Stomach (tissue), 9 donors: ENCODE data around the gene ARL6IP4. TPM values are rescaled to one million over a fixed set of nuclear protein-coding genes. Genes with fewer than 3 reads are reported as not detected.

Experiments
- DNase-seq, 2 donors: peaks; one replicate each; pipeline versions ENCODE4 v3.0.0 to v3.0.0-alpha.2; 2013 to 2019
- H3K27ac ChIP-seq, 5 donors: fragments of 200-600 bp in 4 of 5; sonication (generic) in 4 of 5; one replicate each; pipeline ENCODE4 v1.5.1; 2013 to 2019; ENCODE audit warnings: mild to moderate bottlenecking in 1 of 5, moderate library complexity in 1 of 5
- H3K27me3 ChIP-seq, 3 donors: fragments of 200-600 bp; sonication (generic); one replicate each; pipeline ENCODE4 v1.5.1; 2017 to 2019; ENCODE audit warnings: mixed run types in 1 of 3
- H3K36me3 ChIP-seq, 4 donors: fragments of 200-600 bp; sonication (generic); 1 replicate in 3 of 4; 2 replicates in 1 of 4; pipeline ENCODE4 v1.5.1; 2016 to 2019
- H3K4me1 ChIP-seq, 4 donors: fragments of 200-600 bp; sonication (generic); one replicate each; pipeline ENCODE4 v1.5.1; 2016 to 2019
- H3K4me3 ChIP-seq, 4 donors: fragments of 200-600 bp; sonication (generic) in 3 of 4; one replicate each; pipeline ENCODE4 v1.5.1; 2016 to 2019; ENCODE audit warnings: mild to moderate bottlenecking in 1 of 4
- H3K9me3 ChIP-seq, 4 donors: fragments of 200-600 bp; sonication (generic); one replicate each; pipeline ENCODE4 v1.5.1; 2016 to 2019
- EP300 ChIP-seq: sonication (generic); formaldehyde crosslinking; IDR thresholded peaks from one replicate; pipeline ENCODE4 v1.6.1; 2017; ENCODE audit warnings: antibody characterized with exemption
- POLR2A ChIP-seq, 4 donors: fragments of 450-650 bp; IDR thresholded peaks; one replicate each; pipeline ENCODE4 v1.6.1; 2016; ENCODE audit warnings: antibody characterized with exemption in 4 of 4, control low read depth in 2 of 4, mild to moderate bottlenecking in 1 of 4, moderate library complexity in 1 of 4
- POLR2AphosphoS5 ChIP-seq, 3 donors: sonication (generic); formaldehyde crosslinking; IDR thresholded peaks; one replicate each; pipeline ENCODE4 v1.6.1; 2016; ENCODE audit warnings: antibody characterized with exemption in 3 of 3
- WGBS, 5 donors: extraction: QIAGEN DNeasy Blood & Tissue Kit in 3 of 5; methylation state at CpG; one replicate each; pipeline versions ENCODE4 v1.1.5 to v1.1.7; 2013 to 2018; 5-methylcytosine and 5-hydroxymethylcytosine counted together
- intact Hi-C: fragments of 100-400 bp; cut with DNase I; formaldehyde crosslinking; loops from one replicate; pipeline ENCODE4 v1.15.1; 2023; ENCODE audit warnings: low total_unique reads
- polyA plus RNA-seq, 3 donors: library from polyadenylated mRNA; stranded (reverse); fragments of 200-250 nt; gene quantifications; one replicate each; pipeline ENCODE4 v1.2.3, GENCODE V29; 2013
- total RNA-seq, 5 donors: library from RNA; depleted of rRNA; stranded (reverse); fragments of >200 nt; gene quantifications; one replicate each; pipeline versions ENCODE4 v1.1.0 to v1.2.3, GENCODE V29; 2014 to 2016
- TF ChIP-seq, protein P1 (sequence below), 7 experiments: fragments of 450-650 bp in 4 of 7; fragments of 200-600 bp in 3 of 7; sonication (generic) in 3 of 7; IDR thresholded peaks; one replicate each; pipeline ENCODE4 v1.5.1; 2016 to 2019; ENCODE audit warnings: antibody characterized with exemption in 7 of 7, control low read depth in 2 of 7, mild to moderate bottlenecking in 1 of 7
- donor health status: healthy with polysubstance abuse.
- donor health status: Bipolar disorder and iron deficiency.
- donor health status: healthy.

The ARL6IP4 gene
- total and polyA plus RNA-seq, 8 donors, result 104 to 432 (median 284) TPM

DNA sequence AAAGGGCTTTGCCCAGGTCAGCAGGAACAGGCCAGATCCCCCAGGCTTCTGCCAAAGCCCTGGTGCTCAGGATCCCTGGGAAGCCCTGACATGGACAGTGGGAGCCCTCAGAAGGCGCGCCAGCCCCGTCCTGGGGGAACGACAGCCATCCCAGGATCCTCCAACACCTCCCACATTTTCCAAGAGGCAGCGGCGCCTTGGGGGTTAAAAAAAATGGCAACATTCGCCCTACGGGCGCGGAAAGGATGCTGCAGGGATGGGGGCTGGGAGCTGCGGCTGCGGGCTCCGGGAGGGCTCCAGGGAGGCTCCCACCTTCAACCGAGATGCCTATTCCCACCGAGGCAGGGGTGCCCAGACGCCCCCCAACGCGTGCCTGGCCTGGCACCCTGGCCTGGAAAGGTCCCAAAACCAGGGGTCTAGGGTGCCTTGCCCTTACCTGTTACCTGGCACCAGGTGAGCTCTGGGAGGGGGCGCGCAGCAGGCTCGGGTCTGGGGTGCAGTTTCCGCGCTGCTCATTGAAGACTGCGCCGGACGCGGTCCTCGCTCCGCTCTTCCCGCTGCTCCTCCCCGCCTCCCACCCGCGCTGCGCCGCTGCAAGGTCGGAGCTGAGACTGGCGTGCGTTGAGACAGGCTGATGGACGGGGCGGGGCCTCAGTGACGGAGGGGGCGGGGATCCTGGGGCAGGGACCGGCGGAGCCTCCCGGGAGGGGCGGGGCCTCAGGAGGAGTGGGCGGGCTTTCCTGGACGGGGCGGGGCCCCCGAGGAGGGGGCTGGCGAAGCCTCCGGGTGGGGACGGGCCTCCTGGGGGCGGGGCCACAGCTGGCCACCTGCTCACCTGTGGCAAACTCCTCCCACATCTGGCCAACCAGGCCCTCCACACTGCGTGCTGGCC lies 14.4 kb upstream of the ARL6IP4 start, which contains the start of gene ABCB9:
Gene ABCB9, minus strand, starts transcription at position 613 of the 892 bp plus-strand sequence. CDS start 6,228 bp downstream, outside the sequence.
- H3K4me3 ChIP-seq, result peak within 1 kb of the TSS; percentile 51 to 67 (median 54)
- H3K9me3 ChIP-seq, result no peaks in the 10 kb centered on the region
- peak within 1 kb of the TSS; percentile 47 to 70 (median 61) for H3K27ac ChIP-seq
- no peaks in the 10 kb centered on the region for H3K36me3 ChIP-seq
- TF ChIP-seq POLR2A (IDR thresholded peaks at IDR 0.05), result peak in 1 of 4 donors; percentile 11
- TF ChIP-seq EP300, result no peak
- TF ChIP-seq POLR2AphosphoS5 (IDR thresholded peaks at IDR 0.05), result peak; percentile 16 to 81 (median 80)
- TF ChIP-seq, protein P1, sequence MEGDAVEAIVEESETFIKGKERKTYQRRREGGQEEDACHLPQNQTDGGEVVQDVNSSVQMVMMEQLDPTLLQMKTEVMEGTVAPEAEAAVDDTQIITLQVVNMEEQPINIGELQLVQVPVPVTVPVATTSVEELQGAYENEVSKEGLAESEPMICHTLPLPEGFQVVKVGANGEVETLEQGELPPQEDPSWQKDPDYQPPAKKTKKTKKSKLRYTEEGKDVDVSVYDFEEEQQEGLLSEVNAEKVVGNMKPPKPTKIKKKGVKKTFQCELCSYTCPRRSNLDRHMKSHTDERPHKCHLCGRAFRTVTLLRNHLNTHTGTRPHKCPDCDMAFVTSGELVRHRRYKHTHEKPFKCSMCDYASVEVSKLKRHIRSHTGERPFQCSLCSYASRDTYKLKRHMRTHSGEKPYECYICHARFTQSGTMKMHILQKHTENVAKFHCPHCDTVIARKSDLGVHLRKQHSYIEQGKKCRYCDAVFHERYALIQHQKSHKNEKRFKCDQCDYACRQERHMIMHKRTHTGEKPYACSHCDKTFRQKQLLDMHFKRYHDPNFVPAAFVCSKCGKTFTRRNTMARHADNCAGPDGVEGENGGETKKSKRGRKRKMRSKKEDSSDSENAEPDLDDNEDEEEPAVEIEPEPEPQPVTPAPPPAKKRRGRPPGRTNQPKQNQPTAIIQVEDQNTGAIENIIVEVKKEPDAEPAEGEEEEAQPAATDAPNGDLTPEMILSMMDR (IDR thresholded peaks at IDR 0.05), result no peak
- intact Hi-C loops, result no loop called here
- WGBS, 5 donors, result 3 to 8% (median 5%) methylated on average over 19 to 55 of the region's 55 CpGs
- peaks cover 27 to 67% (median 56%) of the 10 kb centered on the region in 4 donors for H3K4me1 ChIP-seq
- peak; percentile 97 for DNase-seq
- H3K27me3 ChIP-seq, result no peaks in the 10 kb centered on the region

DNA sequence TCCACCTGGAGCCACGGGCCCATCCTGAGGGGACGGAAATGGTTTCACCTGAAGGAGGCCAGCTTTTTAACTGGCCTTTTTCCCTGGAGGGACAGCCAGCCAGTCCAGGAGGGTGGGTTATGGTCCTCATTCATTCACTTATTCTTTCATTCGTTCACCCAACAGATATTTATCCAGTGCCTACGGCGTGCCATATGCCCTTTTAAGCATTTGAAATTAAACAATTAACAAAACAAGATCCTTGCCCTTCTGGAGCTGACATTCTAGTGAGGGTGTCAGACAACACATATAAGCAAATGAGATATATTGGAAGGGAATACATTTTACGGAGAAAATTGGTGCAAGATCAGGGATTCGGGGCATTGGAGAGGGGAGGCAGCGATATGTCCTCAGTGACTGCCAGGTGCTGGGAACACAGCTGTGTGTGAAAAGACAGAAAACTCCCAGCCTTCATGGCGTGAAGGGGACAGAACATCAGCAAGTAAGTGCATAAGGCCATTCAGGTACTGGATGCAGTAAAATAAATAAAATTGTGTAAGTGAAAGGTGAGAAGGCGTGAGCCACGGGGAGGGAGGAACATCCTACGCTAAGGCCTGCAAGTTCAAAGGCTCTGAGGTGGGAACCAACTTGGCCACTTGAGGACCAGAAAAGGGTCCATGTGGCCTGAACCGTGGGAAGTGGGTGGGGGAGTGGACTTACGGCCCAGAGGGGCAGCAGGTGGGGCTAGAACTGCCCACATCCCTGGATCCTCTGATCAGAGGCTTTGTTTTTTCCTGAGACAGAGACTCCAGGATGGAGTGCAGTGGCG lies 13.5 kb upstream of the ARL6IP4 start:
- Histone ChIP-seq H3K27me3 (no peaks in the 10 kb centered on the region), H3K4me1 (peaks cover 27 to 59% (median 51%) of the 10 kb centered on the region in 4 donors), H3K9me3 (no peaks in the 10 kb centered on the region), H3K4me3 (peak overlapping the region; percentile 51 to 67 (median 54)), H3K36me3 (no peaks in the 10 kb centered on the region), H3K27ac (peak overlapping the region in 4 of 5 donors; percentile 38 to 70 (median 62))
- WGBS, 5 donors, result 48 to 54% (median 52%) methylated on average over 14 to 15 of the region's 15 CpGs
- no peak for DNase-seq
- TF ChIP-seq EP300, result no peak
- intact Hi-C loops, result no loop called here

DNA sequence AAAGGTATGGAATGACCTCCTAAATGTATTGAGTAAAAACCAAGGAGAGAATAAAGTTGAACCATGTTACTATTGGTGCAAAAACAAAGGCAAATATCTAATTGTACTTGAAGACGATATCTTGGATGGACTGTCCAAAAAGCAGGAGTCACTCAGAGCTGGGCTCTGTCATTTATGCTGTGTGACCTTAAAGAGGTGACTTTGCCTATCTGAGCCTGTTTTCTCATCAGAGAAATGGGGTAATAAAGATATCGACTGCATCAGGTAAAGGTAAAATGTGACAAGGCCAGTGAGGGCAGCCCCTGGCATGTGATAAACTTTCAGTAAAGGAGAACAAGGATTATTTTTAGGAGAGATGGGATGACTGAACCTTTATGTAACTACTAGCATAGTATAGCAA lies 12.4 kb upstream of the ARL6IP4 start:
- WGBS, 5 donors, result 81 to 89% (median 87%) methylated on average over 2 of the region's 2 CpGs
- TF ChIP-seq POLR2AphosphoS5 (IDR thresholded peaks at IDR 0.05), result no peak
- TF ChIP-seq, protein P1 (IDR thresholded peaks at IDR 0.05), result no peak
- no peak for TF ChIP-seq EP300
- TF ChIP-seq POLR2A (IDR thresholded peaks at IDR 0.05), result no peak
- intact Hi-C loops, result no loop called here

DNA sequence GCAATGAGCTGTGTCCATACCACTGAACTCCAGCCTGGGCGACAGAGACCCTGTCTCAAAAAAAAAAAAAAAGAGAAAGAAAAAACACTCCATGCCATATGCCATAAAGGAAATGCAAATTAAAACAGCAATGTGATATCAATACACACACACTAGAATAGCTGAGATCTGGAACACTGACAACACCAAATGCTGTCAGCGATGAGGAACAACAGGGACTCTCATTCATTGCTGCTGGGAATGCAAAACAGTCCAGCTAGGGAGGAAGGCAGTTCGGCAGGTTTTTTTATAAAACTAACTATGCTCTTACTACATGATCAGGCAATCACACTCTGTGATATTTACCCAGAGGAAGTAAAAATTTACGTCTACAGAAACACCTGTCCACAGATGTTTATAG lies 10.8 kb upstream of the ARL6IP4 start:
- no peak for TF ChIP-seq POLR2A (IDR thresholded peaks at IDR 0.05)
- no peak for TF ChIP-seq EP300
- TF ChIP-seq POLR2AphosphoS5 (IDR thresholded peaks at IDR 0.05), result peak in 1 of 3 donors; percentile 26
- TF ChIP-seq, protein P1 (IDR thresholded peaks at IDR 0.05), result no peak
- Histone ChIP-seq H3K27ac (no peak overlapping the region), H3K4me1 (peaks cover 17 to 41% (median 34%) of the 10 kb centered on the region in 4 donors), H3K4me3 (no peak overlapping the region), H3K36me3 (no peaks in the 10 kb centered on the region), H3K27me3 (no peaks in the 10 kb centered on the region), H3K9me3 (no peaks in the 10 kb centered on the region)
- 25 to 42% (median 27%) methylated on average over 4 of the region's 4 CpGs for WGBS, 5 donors
- intact Hi-C loops, result loop anchor here (10.0 kb wide), 1 partner anchor 185 kb away; the partner anchor contains the start of gene PITPNM2
- DNase-seq, result no peak

More for the DNA sequence above, 12.4 kb upstream of the ARL6IP4 start:
- H3K4me1 ChIP-seq, result peaks cover 24 to 47% (median 41%) of the 10 kb centered on the region in 4 donors
- no peak for DNase-seq
- H3K27me3 ChIP-seq, result no peaks in the 10 kb centered on the region
- peak overlapping the region in 1 of 5 donors; percentile 70 for H3K27ac ChIP-seq
- no peak overlapping the region for H3K4me3 ChIP-seq
- H3K36me3 ChIP-seq, result no peaks in the 10 kb centered on the region
- no peaks in the 10 kb centered on the region for H3K9me3 ChIP-seq
